Progenitor cell of endocrine pancreas (in vitro differentiated cells): ENCODE measurements around the gene GRK5. TPM values are rescaled to one million over a fixed set of nuclear protein-coding genes. Genes with fewer than 3 reads are reported as not detected.

Experiments
- DNase-seq: peaks from one replicate; pipeline ENCODE4 v3.0.0; 2021; ENCODE audit warnings: low spot score; ENCODE audit not compliant: unreplicated experiment
- H3K27ac Mint-ChIP-seq: 2 replicates; pipeline ENCODE4 v1.8.0; 2021; ENCODE audit warnings: mild to moderate bottlenecking, moderate library complexity, mixed read lengths
- H3K27me3 Mint-ChIP-seq: 2 replicates; pipeline ENCODE4 v1.8.0; 2021; ENCODE audit warnings: mixed read lengths
- H3K36me3 Mint-ChIP-seq: 2 replicates; pipeline ENCODE4 v1.8.0; 2022; ENCODE audit warnings: mixed read lengths; ENCODE audit not compliant: insufficient read depth
- H3K4me1 Mint-ChIP-seq: 2 replicates; pipeline ENCODE4 v1.8.0; 2021; ENCODE audit warnings: low read depth, mixed read lengths
- H3K4me3 Mint-ChIP-seq: 2 replicates; pipeline ENCODE4 v1.8.0; 2021; ENCODE audit warnings: low read depth, mild to moderate bottlenecking, moderate library complexity, mixed read lengths
- H3K9me3 Mint-ChIP-seq: 2 replicates; pipeline ENCODE4 v1.8.0; 2021; ENCODE audit warnings: low read depth, mixed read lengths
- total RNA-seq: library from RNA; stranded (reverse); gene quantifications from 2 replicates; pipeline ENCODE4 v1.2.1, GENCODE V29; 2021
- TF ChIP-seq, protein P1 (sequence below): fragments of 200-600 bp; sonication (generic); IDR thresholded peaks from one replicate; pipeline ENCODE4 v1.5.0; 2021; ENCODE audit warnings: antibody characterized with exemption, mild to moderate bottlenecking; ENCODE audit not compliant: unreplicated experiment

GRK5 gene
- total RNA-seq, 1 donor from 2014 or later: 21.6 TPM

DNA sequence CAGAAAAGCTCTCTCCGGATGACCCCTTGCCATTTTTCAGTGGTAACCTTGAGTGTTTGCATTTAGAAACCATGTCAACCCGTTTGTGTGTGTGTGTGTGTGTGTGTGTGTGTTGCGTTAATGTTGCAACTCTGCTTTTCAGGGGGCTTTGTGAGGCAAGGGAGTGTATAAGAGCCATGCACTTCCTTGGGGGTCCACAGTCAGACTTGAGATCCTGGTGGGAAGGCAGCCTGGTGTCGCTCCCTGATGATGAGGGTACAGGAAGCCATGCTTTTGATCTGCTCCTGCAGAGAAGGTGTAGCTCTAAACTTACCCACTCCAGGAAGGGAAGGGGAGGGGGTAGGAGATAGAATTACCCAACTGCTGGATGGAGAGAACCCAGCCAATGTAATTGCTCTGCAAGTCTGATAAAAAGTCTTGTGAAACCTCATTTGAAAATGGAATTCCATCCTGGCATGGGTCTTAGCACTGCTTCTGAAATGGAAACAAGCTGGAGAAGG, 10.7 kb downstream of the GRK5 start:
- TF ChIP-seq, protein P1, sequence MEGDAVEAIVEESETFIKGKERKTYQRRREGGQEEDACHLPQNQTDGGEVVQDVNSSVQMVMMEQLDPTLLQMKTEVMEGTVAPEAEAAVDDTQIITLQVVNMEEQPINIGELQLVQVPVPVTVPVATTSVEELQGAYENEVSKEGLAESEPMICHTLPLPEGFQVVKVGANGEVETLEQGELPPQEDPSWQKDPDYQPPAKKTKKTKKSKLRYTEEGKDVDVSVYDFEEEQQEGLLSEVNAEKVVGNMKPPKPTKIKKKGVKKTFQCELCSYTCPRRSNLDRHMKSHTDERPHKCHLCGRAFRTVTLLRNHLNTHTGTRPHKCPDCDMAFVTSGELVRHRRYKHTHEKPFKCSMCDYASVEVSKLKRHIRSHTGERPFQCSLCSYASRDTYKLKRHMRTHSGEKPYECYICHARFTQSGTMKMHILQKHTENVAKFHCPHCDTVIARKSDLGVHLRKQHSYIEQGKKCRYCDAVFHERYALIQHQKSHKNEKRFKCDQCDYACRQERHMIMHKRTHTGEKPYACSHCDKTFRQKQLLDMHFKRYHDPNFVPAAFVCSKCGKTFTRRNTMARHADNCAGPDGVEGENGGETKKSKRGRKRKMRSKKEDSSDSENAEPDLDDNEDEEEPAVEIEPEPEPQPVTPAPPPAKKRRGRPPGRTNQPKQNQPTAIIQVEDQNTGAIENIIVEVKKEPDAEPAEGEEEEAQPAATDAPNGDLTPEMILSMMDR: no peak
- peaks cover 36% of the 10 kb centered on the region for H3K4me1 Mint-ChIP-seq
- H3K36me3 Mint-ChIP-seq: no peaks in the 10 kb centered on the region
- H3K4me3 Mint-ChIP-seq: no peak overlapping the region
- H3K27ac Mint-ChIP-seq: no peak overlapping the region
- H3K27me3 Mint-ChIP-seq: no peaks in the 10 kb centered on the region
- no peaks in the 10 kb centered on the region for H3K9me3 Mint-ChIP-seq
- no peak for DNase-seq

DNA sequence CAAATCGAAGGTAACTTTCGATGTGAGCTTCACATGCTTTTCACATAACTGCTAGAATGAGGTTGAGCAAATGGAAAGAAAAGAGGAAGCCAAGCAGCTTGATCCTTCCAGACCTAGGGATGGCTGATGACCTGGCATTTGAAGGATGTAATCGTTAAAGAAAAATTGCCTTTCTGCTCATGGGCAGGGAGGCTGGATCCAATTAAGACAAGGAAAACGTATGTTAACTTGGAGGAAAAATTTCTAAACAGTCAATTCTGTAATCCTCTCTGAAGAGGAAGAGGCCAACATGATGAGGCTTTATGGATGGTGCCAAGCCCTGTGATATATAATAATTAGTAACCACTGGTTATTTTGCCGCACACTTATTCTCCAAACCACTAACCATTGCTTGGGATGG, 12.5 kb downstream of the GRK5 start:
- Mint-ChIP-seq H3K4me1 (peaks cover 40% of the 10 kb centered on the region), H3K9me3 (no peaks in the 10 kb centered on the region), H3K4me3 (no peak overlapping the region), H3K27ac (no peak overlapping the region), H3K27me3 (no peaks in the 10 kb centered on the region), H3K36me3 (no peaks in the 10 kb centered on the region)
- DNase-seq: no peak
- TF ChIP-seq, protein P1: no peak

DNA sequence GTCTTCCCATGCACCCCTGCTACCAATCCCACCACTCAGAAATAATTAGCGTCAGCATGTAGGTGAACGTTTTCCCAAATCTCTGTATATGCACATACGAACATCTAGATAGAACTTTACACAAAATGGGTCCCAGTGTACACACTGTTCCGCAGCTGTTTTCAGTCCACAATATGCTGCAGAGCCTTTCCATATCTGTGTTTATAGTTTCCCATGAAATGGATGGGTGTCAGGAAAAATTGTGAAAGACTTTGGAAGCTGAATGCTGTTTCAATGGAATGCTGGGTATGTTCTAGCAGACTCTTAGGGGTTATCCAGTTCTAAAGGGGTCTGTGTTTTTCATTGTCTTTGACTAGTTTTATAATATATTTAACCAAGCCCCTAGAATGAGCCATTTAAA, 13.8 kb downstream of the GRK5 start:
- Mint-ChIP-seq H3K4me3 (no peak overlapping the region), H3K9me3 (no peaks in the 10 kb centered on the region), H3K27me3 (no peaks in the 10 kb centered on the region), H3K27ac (no peak overlapping the region), H3K4me1 (peaks cover 40% of the 10 kb centered on the region), H3K36me3 (no peaks in the 10 kb centered on the region)
- TF ChIP-seq, protein P1: no peak
- DNase-seq: no peak

DNA sequence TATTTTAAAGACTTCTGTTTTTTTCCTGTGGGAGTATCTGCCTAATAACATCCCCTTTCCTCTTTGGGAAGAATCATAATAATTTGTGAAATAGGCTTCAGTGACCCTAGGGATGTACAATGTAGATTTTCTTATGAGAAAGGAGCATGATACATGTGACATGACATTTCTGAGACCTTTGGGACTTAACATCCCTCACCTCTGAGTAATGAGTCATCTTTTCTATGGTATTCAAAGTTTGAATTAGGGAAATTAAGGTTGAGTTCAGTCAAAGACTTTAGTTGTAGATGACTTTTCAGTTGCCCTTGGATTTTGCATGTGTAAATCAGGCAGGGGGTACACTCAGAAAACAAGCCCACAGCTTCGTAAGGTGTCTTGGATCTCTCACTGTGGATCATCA, 14.3 kb downstream of the GRK5 start:
- Mint-ChIP-seq H3K27me3 (no peaks in the 10 kb centered on the region), H3K9me3 (no peaks in the 10 kb centered on the region)

DNA sequence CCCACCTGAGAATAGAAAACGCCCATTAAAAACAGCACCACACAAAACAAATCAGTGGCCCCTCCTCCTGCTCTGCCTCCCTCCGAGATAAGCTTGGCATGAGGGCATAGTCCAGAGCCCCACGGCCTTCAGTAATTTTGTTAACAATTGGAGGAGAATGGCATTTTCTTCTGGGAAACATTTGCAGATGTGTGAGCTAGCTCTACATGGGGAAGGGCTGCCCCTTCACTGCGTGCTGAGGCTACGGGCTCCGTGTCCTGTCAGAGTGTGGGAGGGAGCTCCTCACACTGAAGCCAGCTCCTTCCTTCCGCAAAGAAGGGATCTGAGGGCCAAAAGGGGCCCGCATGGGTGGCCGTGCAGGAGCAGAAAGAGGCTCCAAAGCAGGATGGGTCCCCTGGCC, 15.2 kb downstream of the GRK5 start:
- TF ChIP-seq, protein P1: no peak
- H3K4me3 Mint-ChIP-seq: peak overlapping the region; percentile 53
- H3K27ac Mint-ChIP-seq: peak overlapping the region; percentile 91
- H3K27me3 Mint-ChIP-seq: no peaks in the 10 kb centered on the region
- no peak for DNase-seq
- no peaks in the 10 kb centered on the region for H3K36me3 Mint-ChIP-seq
- H3K9me3 Mint-ChIP-seq: no peaks in the 10 kb centered on the region
- peaks cover 39% of the 10 kb centered on the region for H3K4me1 Mint-ChIP-seq

More for the DNA sequence above, 14.3 kb downstream of the GRK5 start:
- peaks cover 40% of the 10 kb centered on the region for H3K4me1 Mint-ChIP-seq
- peak overlapping the region; percentile 91 for H3K27ac Mint-ChIP-seq
- TF ChIP-seq, protein P1: no peak
- H3K4me3 Mint-ChIP-seq: peak overlapping the region; percentile 53
- DNase-seq: no peak
- H3K36me3 Mint-ChIP-seq: no peaks in the 10 kb centered on the region
